SU-DHL-6 (cell line): ENCODE data around the gene LRTM1.

Source experiments
- H2AFZ ChIP-seq: fragments of 200-600 bp; sonication (generic); 2 replicates; pipeline ENCODE4 v1.6.1; 2014; ENCODE audit warnings: low read depth, mild to moderate bottlenecking, moderate library complexity, mixed read lengths, antibody characterized with exemption, low read length; ENCODE audit not compliant: severe bottlenecking
- H3F3A ChIP-seq: fragments of 200-600 bp; shearing (Covaris generic); 2 replicates; pipeline ENCODE4 v1.6.0; 2016; ENCODE audit warnings: antibody characterized with exemption, mild to moderate bottlenecking; ENCODE audit not compliant: insufficient read depth
- H3K27ac ChIP-seq: fragments of 200-600 bp; sonication (generic); 2 replicates; pipeline ENCODE4 v1.5.1; 2016; ENCODE audit warnings: low read depth, mild to moderate bottlenecking, low read length, moderate library complexity, mixed read lengths
- H3K27me3 ChIP-seq: fragments of 200-600 bp; sonication (generic), shearing (Covaris generic); 2 replicates; pipeline ENCODE4 v1.6.0; 2014; ENCODE audit warnings: mild to moderate bottlenecking, low read length
- H3K36me3 ChIP-seq: fragments of 200-600 bp; sonication (generic); 2 replicates; pipeline ENCODE4 v1.6.1; 2014; ENCODE audit warnings: mild to moderate bottlenecking, low read length, mixed read lengths
- H3K4me2 ChIP-seq: fragments of 300-600, 200-600 bp; shearing (Covaris generic), sonication (generic); 2 replicates; pipeline ENCODE4 v1.6.0; 2014; ENCODE audit warnings: low read length, low read depth, mild to moderate bottlenecking; ENCODE audit not compliant: poor library complexity, severe bottlenecking
- H3K4me3 ChIP-seq: fragments of 200-600 bp; sonication (generic); 2 replicates; pipeline ENCODE4 v1.5.1; 2014; ENCODE audit warnings: antibody characterized with exemption, low read length, mild to moderate bottlenecking, mixed read lengths; ENCODE audit not compliant: insufficient read depth, poor library complexity, severe bottlenecking
- H3K79me2 ChIP-seq: fragments of 200-600 bp; sonication (generic); 2 replicates; pipeline ENCODE4 v1.6.1; 2014; ENCODE audit warnings: mild to moderate bottlenecking, low read length, moderate library complexity; ENCODE audit not compliant: insufficient read depth
- H3K9ac ChIP-seq: fragments of 200-600 bp; sonication (generic); 2 replicates; pipeline ENCODE4 v1.7.0; 2014; ENCODE audit warnings: mild to moderate bottlenecking, low read length
- H3K9me2 ChIP-seq: fragments of 200-600 bp; sonication (generic); replicated peaks from 2 replicates; pipeline ENCODE4 v1.6.1; 2014; ENCODE audit warnings: low read length; ENCODE audit not compliant: insufficient read depth
- H3K9me3 ChIP-seq: fragments of 200-600 bp; sonication (generic); 2 replicates; pipeline ENCODE4 v1.6.1; 2014; ENCODE audit warnings: low read length, mixed read lengths; ENCODE audit not compliant: insufficient read depth
- H4K20me1 ChIP-seq: fragments of 200-600 bp; sonication (generic); 2 replicates; pipeline ENCODE4 v1.6.1; 2014; ENCODE audit warnings: low read depth, mild to moderate bottlenecking, antibody characterized with exemption, low read length, moderate library complexity, mixed read lengths
- CTCF ChIP-seq: fragments of 200-600 bp; sonication (generic); IDR thresholded peaks from one replicate; pipeline ENCODE4 v1.5.1; 2017; ENCODE audit warnings: antibody characterized with exemption, mild to moderate bottlenecking, low read length, moderate library complexity; ENCODE audit not compliant: insufficient read depth, poor library complexity, severe bottlenecking
- EZH2phosphoT487 ChIP-seq: fragments of 200-600 bp; sonication (generic), shearing (Covaris generic); conservative IDR thresholded peaks from 2 replicates; pipeline ENCODE4 v1.6.1; 2018; ENCODE audit warnings: mild to moderate bottlenecking, antibody characterized with exemption, low read length, moderate library complexity, mixed read lengths

LRTM1 gene

GRCh38 chr3:54965746-54966145 is 37.9 kb upstream of the LRTM1 start:
- Histone ChIP-seq H3K9me2 (no peaks in the 10 kb centered on the region), H3K9me3 (no peaks in the 10 kb centered on the region), H2AFZ (no peak overlapping the region), H3F3A (no peaks in the 10 kb centered on the region), H3K79me2 (no peaks in the 10 kb centered on the region), H3K36me3 (no peaks in the 10 kb centered on the region), H3K9ac (no peak overlapping the region), H3K4me2 (no peak overlapping the region), H3K4me3 (no peak overlapping the region), H3K27ac (no peak overlapping the region), H3K27me3 (no peaks in the 10 kb centered on the region; the same call in 1 of the 2 replicates), H4K20me1 (no peaks in the 10 kb centered on the region)
- TF ChIP-seq EZH2phosphoT487 (no peak), CTCF (no peak)

- Histone ChIP-seq H3K36me3 (no peaks in the 10 kb centered on the region), H3K9me3 (no peaks in the 10 kb centered on the region), H3K79me2 (no peaks in the 10 kb centered on the region), H4K20me1 (no peaks in the 10 kb centered on the region), H3K9ac (no peak overlapping the region), H3K9me2 (no peaks in the 10 kb centered on the region), H3F3A (no peaks in the 10 kb centered on the region), H3K27ac (no peak overlapping the region), H3K27me3 (no peaks in the 10 kb centered on the region; the same call in 1 of the 2 replicates), H2AFZ (no peak overlapping the region), H3K4me2 (no peak overlapping the region), H3K4me3 (no peak overlapping the region)
- no peak for TF ChIP-seq CTCF
- no peak for TF ChIP-seq EZH2phosphoT487
Observed at GRCh38 chr3:54964081-54964480, 36.2 kb upstream of the LRTM1 start.

- Histone ChIP-seq H3F3A (no peaks in the 10 kb centered on the region), H3K4me3 (no peak overlapping the region), H3K27me3 (no peaks in the 10 kb centered on the region; the same call in 1 of the 2 replicates), H3K79me2 (no peaks in the 10 kb centered on the region), H3K9me3 (no peaks in the 10 kb centered on the region), H3K9me2 (no peaks in the 10 kb centered on the region), H3K36me3 (no peaks in the 10 kb centered on the region), H4K20me1 (no peaks in the 10 kb centered on the region), H3K27ac (no peak overlapping the region), H3K9ac (no peak overlapping the region), H3K4me2 (no peak overlapping the region), H2AFZ (no peak overlapping the region)
- TF ChIP-seq CTCF (no peak), EZH2phosphoT487 (no peak)
Observed at GRCh38 chr3:54963641-54964040, 35.8 kb upstream of the LRTM1 start.
